ENCODE data around the gene CDC25C.

The CDC25C gene

DNA sequence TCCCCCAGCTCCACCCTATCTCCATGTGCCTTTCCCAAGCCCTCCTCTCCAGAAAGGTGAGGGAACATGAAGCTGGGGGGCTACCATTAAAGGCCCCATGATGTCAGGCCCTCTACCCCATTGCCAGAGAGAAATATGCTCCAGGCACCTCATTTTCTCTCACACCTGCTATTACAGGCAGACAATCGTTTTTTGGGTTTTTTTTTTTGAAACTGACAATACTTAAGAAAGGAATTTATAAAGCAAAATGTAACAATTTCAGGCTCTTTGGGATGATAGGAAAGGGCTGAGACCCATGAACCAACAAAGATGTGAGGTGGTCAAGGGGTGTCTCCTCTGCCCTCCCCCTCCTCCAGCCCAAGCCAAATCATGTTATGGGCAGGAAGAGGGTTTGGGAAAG is 55.7 kb downstream of the CDC25C start:
- no peak for DNase-seq (ENCODE audit: low spot score)
- POLR2A ChIA-PET (ENCODE audit: low non-redundant PET), result no interaction called here
- H3K27ac ChIP-seq, result no peak overlapping the region
- TF ChIP-seq, protein P1, sequence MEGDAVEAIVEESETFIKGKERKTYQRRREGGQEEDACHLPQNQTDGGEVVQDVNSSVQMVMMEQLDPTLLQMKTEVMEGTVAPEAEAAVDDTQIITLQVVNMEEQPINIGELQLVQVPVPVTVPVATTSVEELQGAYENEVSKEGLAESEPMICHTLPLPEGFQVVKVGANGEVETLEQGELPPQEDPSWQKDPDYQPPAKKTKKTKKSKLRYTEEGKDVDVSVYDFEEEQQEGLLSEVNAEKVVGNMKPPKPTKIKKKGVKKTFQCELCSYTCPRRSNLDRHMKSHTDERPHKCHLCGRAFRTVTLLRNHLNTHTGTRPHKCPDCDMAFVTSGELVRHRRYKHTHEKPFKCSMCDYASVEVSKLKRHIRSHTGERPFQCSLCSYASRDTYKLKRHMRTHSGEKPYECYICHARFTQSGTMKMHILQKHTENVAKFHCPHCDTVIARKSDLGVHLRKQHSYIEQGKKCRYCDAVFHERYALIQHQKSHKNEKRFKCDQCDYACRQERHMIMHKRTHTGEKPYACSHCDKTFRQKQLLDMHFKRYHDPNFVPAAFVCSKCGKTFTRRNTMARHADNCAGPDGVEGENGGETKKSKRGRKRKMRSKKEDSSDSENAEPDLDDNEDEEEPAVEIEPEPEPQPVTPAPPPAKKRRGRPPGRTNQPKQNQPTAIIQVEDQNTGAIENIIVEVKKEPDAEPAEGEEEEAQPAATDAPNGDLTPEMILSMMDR (conservative IDR thresholded peaks at IDR 0.05; ENCODE audit: low read depth), result no peak
- CTCF ChIA-PET, result interaction anchor here (0.8 to 2.1 kb wide), 2 partner anchors 51 to 53 kb away, joined by 6 to 12 read pairs; no protein-coding TSS in a partner anchor

DNA sequence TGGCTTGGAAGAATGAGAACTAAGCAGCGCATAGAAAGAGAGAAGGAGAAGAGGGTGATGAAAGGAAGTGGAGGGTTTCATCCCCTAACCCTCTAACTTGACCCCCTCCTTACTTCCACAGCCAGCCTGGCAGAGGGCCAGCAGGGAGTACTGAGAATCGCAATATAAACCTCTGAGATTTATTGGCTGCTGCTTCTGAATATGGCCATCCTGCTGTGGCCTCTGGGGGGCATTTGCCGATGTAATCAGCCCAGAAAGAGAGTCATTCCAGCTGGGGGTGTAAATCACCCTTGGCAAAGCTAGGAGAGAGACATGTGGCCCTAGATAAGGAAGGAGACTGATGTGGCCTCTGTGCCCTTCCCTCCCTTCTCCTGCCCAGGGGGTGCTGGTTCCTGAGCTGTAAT is 56.2 kb downstream of the CDC25C start:
- DNase-seq (ENCODE audit: low spot score), result no peak
- TF ChIP-seq, protein P1 (conservative IDR thresholded peaks at IDR 0.05; ENCODE audit: low read depth), result no peak
- H3K27ac ChIP-seq, result no peak overlapping the region
- ChIA-PET POLR2A (ENCODE audit: low non-redundant PET) (no interaction called here), CTCF (interaction anchor here (0.8 to 0.9 kb wide), 2 partner anchors 8 to 51 kb away, joined by 3 to 12 read pairs; no protein-coding TSS in a partner anchor)

DNA sequence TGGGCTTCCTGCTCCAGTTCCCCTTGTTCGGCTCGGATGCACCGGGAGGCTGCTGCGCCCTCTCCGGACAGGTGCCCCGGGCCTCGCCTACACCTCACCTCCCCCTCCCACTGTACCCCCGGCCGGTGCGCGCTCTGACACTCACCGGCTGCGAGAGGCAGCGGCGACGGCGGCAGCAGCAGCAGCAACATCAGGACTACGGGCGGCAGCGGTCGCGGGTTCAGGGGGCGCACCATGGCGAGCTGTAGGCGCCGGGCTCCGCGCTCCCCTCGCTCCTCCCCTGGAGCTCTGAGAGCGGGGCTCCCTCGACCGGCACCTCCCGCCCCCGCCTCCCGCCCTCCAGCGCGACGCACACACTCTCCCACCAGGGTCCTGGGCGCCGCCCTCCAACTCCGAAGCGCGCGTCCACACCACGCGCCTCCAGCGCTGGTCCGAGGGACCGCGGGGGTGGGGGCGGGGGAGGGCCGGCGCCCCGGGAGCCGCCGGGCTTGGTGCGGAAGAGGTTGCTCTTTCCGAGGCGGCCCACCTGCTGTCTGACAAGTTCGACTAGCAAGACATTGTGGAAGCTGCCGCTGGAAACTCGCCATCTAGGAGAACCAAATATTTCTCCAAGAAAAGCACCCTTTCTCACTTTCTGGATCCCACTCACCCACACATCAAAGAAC is 57.3 kb downstream of the CDC25C start, which contains the start of gene GFRA3:
Gene GFRA3, minus strand, starts transcription at position 433 of the 665 bp plus-strand sequence. Its CDS starts 197 bp downstream, at position 236.
- CTCF ChIA-PET, result interaction anchor here (0.9 kb wide), 1 partner anchor 9 kb away, joined by 3 read pairs; no protein-coding TSS in a partner anchor
- no peak within 1 kb of the TSS for H3K27ac ChIP-seq
- POLR2A ChIA-PET (ENCODE audit: low non-redundant PET), result no interaction called here
- DNase-seq (ENCODE audit: low spot score), result no peak
- TF ChIP-seq, protein P1 (conservative IDR thresholded peaks at IDR 0.05; ENCODE audit: low read depth), result no peak

DNA sequence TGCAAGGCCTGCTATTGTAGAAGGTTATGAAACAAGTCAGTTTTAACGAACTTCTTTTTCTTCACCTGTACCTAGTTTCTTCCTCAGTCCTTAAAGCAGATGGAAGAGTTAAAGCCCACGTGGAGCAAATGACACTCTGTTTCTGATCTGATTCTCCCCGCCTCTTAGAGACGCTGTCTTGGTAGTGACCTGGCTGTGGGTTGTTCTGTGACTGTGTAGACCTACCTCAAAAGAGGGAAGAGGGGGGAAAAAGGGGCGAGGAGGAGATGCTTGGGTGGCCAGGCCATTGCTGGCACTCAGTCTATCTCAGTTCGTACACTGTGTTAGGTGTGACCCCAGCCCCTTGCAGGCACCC is 57.8 kb downstream of the CDC25C start:
- no peak overlapping the region for H3K27ac ChIP-seq
- DNase-seq (ENCODE audit: low spot score), result no peak
- ChIA-PET CTCF (no interaction called here), POLR2A (ENCODE audit: low non-redundant PET) (no interaction called here)
- TF ChIP-seq, protein P1 (conservative IDR thresholded peaks at IDR 0.05; ENCODE audit: low read depth), result no peak

DNA sequence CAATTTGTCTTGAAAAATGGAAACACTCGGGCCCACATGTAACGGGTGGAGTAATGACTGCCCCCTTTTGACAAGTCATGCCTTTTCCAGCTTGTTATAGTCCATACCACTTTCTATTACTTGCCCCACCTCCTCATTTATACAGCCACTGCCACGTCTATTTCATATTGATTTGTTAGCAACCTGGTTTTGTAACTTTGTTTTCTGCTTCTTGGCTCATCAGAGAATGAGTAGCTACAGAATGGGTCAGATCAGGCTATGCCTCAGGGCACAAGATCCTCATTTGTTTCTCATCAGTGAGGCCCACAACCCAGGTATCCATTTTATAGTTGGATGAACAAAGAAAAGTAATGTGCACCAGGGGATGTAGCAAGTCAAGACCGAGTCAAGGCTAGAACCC is 58.9 kb downstream of the CDC25C start:
- ChIA-PET CTCF (no interaction called here), POLR2A (ENCODE audit: low non-redundant PET) (no interaction called here)

DNA sequence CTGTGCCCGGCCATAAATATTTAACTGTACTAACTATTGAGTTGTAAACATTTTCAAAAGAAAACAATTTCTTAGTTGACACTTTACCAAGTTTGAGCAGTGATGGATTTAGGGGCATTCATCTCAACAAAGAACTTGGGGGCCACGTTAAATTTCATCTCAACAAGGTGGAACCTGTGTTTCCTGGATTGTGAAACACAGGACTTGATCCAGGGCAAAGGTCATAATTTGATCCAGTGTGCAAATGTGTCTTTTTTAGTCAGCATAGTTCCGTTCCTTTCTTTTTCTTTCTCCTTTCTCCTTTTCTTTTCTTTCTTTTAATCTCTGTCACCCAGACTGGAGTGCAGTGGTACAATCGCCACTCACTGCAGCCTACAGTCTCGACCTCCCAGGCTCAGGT is 60.3 kb downstream of the CDC25C start:
- TF ChIP-seq, protein P1 (conservative IDR thresholded peaks at IDR 0.05; ENCODE audit: low read depth), result no peak
- DNase-seq (ENCODE audit: low spot score), result no peak
- CTCF ChIA-PET, result no interaction called here
- no peak overlapping the region for H3K27ac ChIP-seq
- POLR2A ChIA-PET (ENCODE audit: low non-redundant PET), result no interaction called here

More for the DNA sequence above, 58.9 kb downstream of the CDC25C start:
- no peak for DNase-seq (ENCODE audit: low spot score)
- H3K27ac ChIP-seq, result no peak overlapping the region
- TF ChIP-seq, protein P1 (conservative IDR thresholded peaks at IDR 0.05; ENCODE audit: low read depth), result no peak

Measured in RWPE1 (cell line).